H9 (cell line): ENCODE data around the gene TLX2. TPM values are rescaled to one million over a fixed set of nuclear protein-coding genes. Genes with fewer than 3 reads are reported as not detected.
"Not testable (repeated sequence)": the region's sequence is repeated elsewhere in the genome, so short reads cannot be mapped to it uniquely, and the experiment has no call there.

ENCODE experiments used
- DNase-seq: peaks from one replicate; pipeline ENCODE4 v3.0.0-alpha.2; 2017
- H2AFZ ChIP-seq: one replicate; pipeline ENCODE4 v1.6.1; 2013; ENCODE audit warnings: mild to moderate bottlenecking, low read length, control low read depth, moderate library complexity
- H2AK5ac ChIP-seq: 2 replicates; pipeline ENCODE4 v1.6.1; 2013; ENCODE audit warnings: low read length, control low read depth, mixed read lengths; ENCODE audit not compliant: insufficient read length
- H2BK120ac ChIP-seq: one replicate; pipeline ENCODE4 v1.6.1; 2013; ENCODE audit warnings: low read depth, mild to moderate bottlenecking, low read length, control low read depth, inconsistent platforms; ENCODE audit not compliant: poor library complexity, severe bottlenecking
- H2BK12ac ChIP-seq: 2 replicates; pipeline ENCODE4 v1.6.1; 2013; ENCODE audit warnings: low read length, control low read depth, mixed read lengths, low read depth; ENCODE audit not compliant: insufficient read length
- H2BK15ac ChIP-seq: 2 replicates; pipeline ENCODE4 v1.6.1; 2013; ENCODE audit warnings: low read depth, low read length, control low read depth
- H2BK20ac ChIP-seq: one replicate; pipeline ENCODE4 v1.6.1; 2013; ENCODE audit warnings: low read depth, mild to moderate bottlenecking, low read length, control low read depth, inconsistent platforms; ENCODE audit not compliant: poor library complexity, severe bottlenecking
- H2BK5ac ChIP-seq: 2 replicates; pipeline ENCODE4 v1.6.1; 2013; ENCODE audit warnings: low read length, control low read depth, mixed read lengths; ENCODE audit not compliant: insufficient read length
- H3K14ac ChIP-seq: 2 replicates; pipeline ENCODE4 v1.6.1; 2013; ENCODE audit warnings: low read length, control low read depth; ENCODE audit not compliant: insufficient read depth
- H3K18ac ChIP-seq: 2 replicates; pipeline ENCODE4 v1.6.1; 2013; ENCODE audit warnings: low read depth, mild to moderate bottlenecking, mixed read lengths, low read length, control low read depth; ENCODE audit not compliant: insufficient read length
- H3K23ac ChIP-seq: 2 replicates; pipeline ENCODE4 v1.6.1; 2013; ENCODE audit warnings: low read length, control low read depth, mixed read lengths, low read depth; ENCODE audit not compliant: insufficient read length
- H3K23me2 ChIP-seq: 2 replicates; pipeline ENCODE4 v1.6.1; 2013; ENCODE audit warnings: low read depth, mild to moderate bottlenecking, mixed read lengths, low read length, control low read depth; ENCODE audit not compliant: insufficient read length, poor library complexity, severe bottlenecking
- H3K27ac ChIP-seq: 2 replicates; pipeline ENCODE4 v1.5.1; 2013; ENCODE audit warnings: low read length, control low read depth, mixed read lengths, low read depth; ENCODE audit not compliant: insufficient read length
- H3K27me3 ChIP-seq: 2 replicates; pipeline ENCODE4 v1.6.1; 2013; ENCODE audit warnings: low read length, control low read depth, inconsistent platforms; ENCODE audit not compliant: insufficient read depth
- H3K4ac ChIP-seq: 2 replicates; pipeline ENCODE4 v1.6.1; 2013; ENCODE audit warnings: low read depth, mild to moderate bottlenecking, control low read depth, inconsistent platforms, low read length, moderate library complexity
- H3K4me1 ChIP-seq: 2 replicates; pipeline ENCODE4 v1.6.1; 2013; ENCODE audit warnings: low read length, control low read depth, inconsistent platforms; ENCODE audit not compliant: insufficient read depth
- H3K4me2 ChIP-seq: 2 replicates; pipeline ENCODE4 v1.6.1; 2013; ENCODE audit warnings: low read length, control low read depth, mixed read lengths; ENCODE audit not compliant: insufficient read length, insufficient read depth
- H3K56ac ChIP-seq: 2 replicates; pipeline ENCODE4 v1.6.1; 2013; ENCODE audit warnings: low read depth, mild to moderate bottlenecking, mixed read lengths, low read length, control low read depth; ENCODE audit not compliant: insufficient read length
- H3K79me1 ChIP-seq: 2 replicates; pipeline ENCODE4 v1.6.1; 2013; ENCODE audit warnings: low read depth, mild to moderate bottlenecking, moderate library complexity, low read length, control low read depth, inconsistent platforms; ENCODE audit not compliant: insufficient read depth, poor library complexity, severe bottlenecking
- H3K79me2 ChIP-seq: 2 replicates; pipeline ENCODE4 v1.6.1; 2013; ENCODE audit warnings: low read length, control low read depth, inconsistent platforms; ENCODE audit not compliant: insufficient read depth
- H3K9ac ChIP-seq: 2 replicates; pipeline ENCODE4 v1.6.1; 2013; ENCODE audit warnings: low read length, control low read depth, mixed read lengths; ENCODE audit not compliant: insufficient read length; ENCODE audit errors: extremely low read depth
- H3K9me3 ChIP-seq: one replicate; pipeline ENCODE4 v1.6.1; 2013; ENCODE audit warnings: low read depth, low read length, inconsistent platforms; ENCODE audit not compliant: control insufficient read depth
- H3T11ph ChIP-seq: one replicate; pipeline ENCODE4 v1.6.1; 2013; ENCODE audit warnings: mild to moderate bottlenecking, low read length, control low read depth, inconsistent platforms
- H4K20me1 ChIP-seq: one replicate; pipeline ENCODE4 v1.6.1; 2013; ENCODE audit not compliant: control insufficient read depth, insufficient read length, insufficient read depth
- H4K5ac ChIP-seq: 2 replicates; pipeline ENCODE4 v1.6.1; 2013; ENCODE audit warnings: low read depth, mild to moderate bottlenecking, mixed read lengths, low read length, control low read depth; ENCODE audit not compliant: insufficient read length
- H4K8ac ChIP-seq: replicated peaks from 2 replicates; pipeline ENCODE4 v1.6.1; 2013; ENCODE audit warnings: low read length, control low read depth, mixed read lengths, low read depth; ENCODE audit not compliant: insufficient read length
- H4K91ac ChIP-seq: 2 replicates; pipeline ENCODE4 v1.6.1; 2013; ENCODE audit warnings: low read depth, mild to moderate bottlenecking, moderate library complexity, mixed read lengths, low read length, control low read depth; ENCODE audit not compliant: insufficient read length
- H3K27ac Mint-ChIP-seq, 3 experiments: 2 replicates in 2 of 3; 3 replicates in 1 of 3; pipeline ENCODE4 v1.8.0; 2020 to 2021; ENCODE audit warnings: mixed read lengths in 3 of 3, mild to moderate bottlenecking in 1 of 3, moderate library complexity in 1 of 3
- H3K27me3 Mint-ChIP-seq: 2 replicates; pipeline ENCODE4 v1.8.0; 2021; ENCODE audit warnings: low read depth, mild to moderate bottlenecking, moderate library complexity, mixed read lengths
- H3K36me3 Mint-ChIP-seq, 3 experiments: 2 replicates in 2 of 3; 3 replicates in 1 of 3; pipeline ENCODE4 v1.8.0; 2020 to 2021; ENCODE audit warnings: low read depth in 3 of 3, mixed read lengths in 3 of 3; ENCODE audit not compliant: insufficient read depth in 1 of 3
- H3K4me1 Mint-ChIP-seq, 2 experiments: 2 replicates each; pipeline ENCODE4 v1.8.0; 2020; ENCODE audit warnings: mixed read lengths in 2 of 2
- H3K4me3 Mint-ChIP-seq, 2 experiments: 2 replicates in 1 of 2; 3 replicates in 1 of 2; pipeline ENCODE4 v1.8.0; 2020 to 2021; ENCODE audit warnings: mild to moderate bottlenecking in 2 of 2, mixed read lengths in 2 of 2, moderate library complexity in 1 of 2
- H3K9me3 Mint-ChIP-seq, 2 experiments: 2 replicates in 1 of 2; 3 replicates in 1 of 2; pipeline ENCODE4 v1.8.0; 2020; ENCODE audit warnings: mild to moderate bottlenecking in 2 of 2, mixed read lengths in 2 of 2, moderate library complexity in 1 of 2
- CTCF ChIP-seq: fragments of 200-600 bp; sonication (generic); conservative IDR thresholded peaks from 3 replicates; pipeline ENCODE4 v1.8.0; 2021; ENCODE audit warnings: antibody characterized with exemption, mild to moderate bottlenecking
- WGBS: extraction: QIAGEN DNeasy Blood & Tissue Kit; methylation state at CpG from one replicate; pipeline ENCODE4 v1.1.7; 2013; ENCODE audit warnings: missing lambda C conversion rate, low lambda C conversion rate, mixed read lengths; ENCODE audit not compliant: insufficient read length; ENCODE audit errors: extremely low coverage; 5-methylcytosine and 5-hydroxymethylcytosine counted together
- total RNA-seq: library from RNA; stranded (reverse); gene quantifications from 2 replicates; pipeline ENCODE4 v1.2.1, GENCODE V29; 2021

The TLX2 gene
- total RNA-seq, 1 experiment from 2014 or later = 0.20 TPM

- no peak within 1 kb of the TSS for H4K5ac ChIP-seq
- H3K27ac Mint-ChIP-seq = peak within 1 kb of the TSS; percentile 99 to 100 (median 99)
- no peak within 1 kb of the TSS for H2BK5ac ChIP-seq
- peak within 1 kb of the TSS; percentile 100 for H3K4me3 Mint-ChIP-seq
- H3K4me1 Mint-ChIP-seq = peaks cover 9 to 13% of the 10 kb centered on the region in 2 experiments
- H3K9me3 Mint-ChIP-seq = no peaks in the 10 kb centered on the region
- peaks cover 4 to 41% (median 35%) of the 10 kb centered on the region in 3 experiments for H3K36me3 Mint-ChIP-seq
- no peak within 1 kb of the TSS for H3K27ac ChIP-seq
- H4K8ac ChIP-seq = no peak within 1 kb of the TSS
- H3K79me1 ChIP-seq = no peaks in the 10 kb centered on the region
- peak within 1 kb of the TSS; percentile 95 for H3K18ac ChIP-seq
- no peak within 1 kb of the TSS for H3K56ac ChIP-seq
- peak; percentile 93 for TF ChIP-seq CTCF
- H4K20me1 ChIP-seq = no peaks in the 10 kb centered on the region
- H3K14ac ChIP-seq = peak within 1 kb of the TSS; percentile 93
- H3K9me3 ChIP-seq = no peaks in the 10 kb centered on the region
- H3K79me2 ChIP-seq = no peaks in the 10 kb centered on the region
- no peak within 1 kb of the TSS for H2BK15ac ChIP-seq
- no peaks in the 10 kb centered on the region for H3K4me1 ChIP-seq
- peak within 1 kb of the TSS; percentile 81 for H3K4me2 ChIP-seq
- peaks cover 8% of the 10 kb centered on the region for H3K23me2 ChIP-seq
- no peaks in the 10 kb centered on the region for H3K27me3 ChIP-seq
- H3K4ac ChIP-seq = no peak within 1 kb of the TSS
- no CpG with 5 or more reads among the region's 50 CpGs for WGBS
- H3K27me3 Mint-ChIP-seq = no peaks in the 10 kb centered on the region
- no peak within 1 kb of the TSS for H2AK5ac ChIP-seq
- H3K9ac ChIP-seq = peak within 1 kb of the TSS; percentile 89
- H3K23ac ChIP-seq = no peak within 1 kb of the TSS
- H3T11ph ChIP-seq = no peak within 1 kb of the TSS
- H4K91ac ChIP-seq = no peak within 1 kb of the TSS
- no peak within 1 kb of the TSS for H2BK20ac ChIP-seq
- peak; percentile 96 for DNase-seq
- no peak within 1 kb of the TSS for H2BK12ac ChIP-seq
- no peak within 1 kb of the TSS for H2BK120ac ChIP-seq
- peak within 1 kb of the TSS; percentile 91 for H2AFZ ChIP-seq
Observed at GRCh38 chr2:74482801-74483674, 31.2 kb upstream of the TLX2 start, which contains the start of the genes CCDC142 and TTC31. Gene CCDC142 (minus strand): TSS chr2:74482998. CDS start chr2:74482837, 161 bp downstream. Gene TTC31 (plus strand): TSS chr2:74483081. CDS start chr2:74483096, 15 bp downstream.

DNA sequence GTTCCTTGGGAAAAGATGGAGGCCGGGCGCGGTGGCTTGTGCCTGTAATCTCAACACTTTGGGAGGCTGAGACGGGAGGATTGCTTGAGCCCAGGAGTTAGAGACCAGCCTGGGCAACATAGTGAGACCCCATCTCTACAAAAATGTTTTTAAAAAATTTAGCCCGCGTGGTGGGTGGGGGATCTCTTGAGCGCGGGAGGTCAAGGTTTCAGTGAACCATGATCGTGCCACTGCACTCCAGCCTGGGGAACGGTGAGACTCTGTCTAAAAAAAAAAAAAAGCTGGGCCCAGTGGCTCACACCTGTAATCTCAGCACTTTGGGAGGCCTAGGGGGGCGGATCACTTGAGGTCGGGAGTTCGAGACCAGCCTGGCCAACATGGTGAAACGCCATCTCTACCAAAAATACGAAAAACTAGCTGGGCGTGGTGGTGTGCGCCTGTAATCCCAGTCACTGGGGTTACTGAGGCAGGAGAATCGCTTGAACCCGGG, 30.5 kb upstream of the TLX2 start:
- Mint-ChIP-seq H3K36me3 (peaks cover 4 to 46% (median 35%) of the 10 kb centered on the region in 3 experiments), H3K4me1 (peaks cover 9 to 13% of the 10 kb centered on the region in 2 experiments), H3K4me3 (peak overlapping the region; percentile 100), H3K27ac (peak overlapping the region in 2 of 3 experiments; percentile 99; a peak in 4 of 7 replicates)
- H3K27me3 Mint-ChIP-seq, H2BK12ac ChIP-seq, H3K79me2 ChIP-seq, H3K23ac ChIP-seq, H3K9me3 Mint-ChIP-seq, H4K8ac ChIP-seq, H2BK120ac ChIP-seq, H3K18ac ChIP-seq, H3K27me3 ChIP-seq, DNase-seq, H4K5ac ChIP-seq, H3K4me1 ChIP-seq, H3K23me2 ChIP-seq, H2AFZ ChIP-seq, H4K20me1 ChIP-seq, H2BK5ac ChIP-seq, H3K27ac ChIP-seq, H3K79me1 ChIP-seq, H4K91ac ChIP-seq, H2AK5ac ChIP-seq, H3T11ph ChIP-seq, H3K9me3 ChIP-seq, H2BK20ac ChIP-seq, H3K4ac ChIP-seq, H3K56ac ChIP-seq, H3K14ac ChIP-seq, H2BK15ac ChIP-seq: not testable (repeated sequence)
- Histone ChIP-seq H3K9ac (peak overlapping the region; percentile 30), H3K4me2 (peak overlapping the region; percentile 81)
- WGBS = no CpG with 5 or more reads among the region's 19 CpGs
